Measurements from ENCODE around the gene IGFBP2. TPM values are rescaled to one million over a fixed set of nuclear protein-coding genes. Genes with fewer than 3 reads are reported as not detected.

The IGFBP2 gene
- polyA plus RNA-seq, 1 donor (not counting 4 experiments of a cell fraction or from before 2014, with no cell fraction given), result 10.2 TPM

GRCh38 chr2:216648105-216648504 is 14.9 kb downstream of the IGFBP2 start:
- no peak overlapping the region for H3K9ac ChIP-seq (ENCODE audit: control insufficient read depth, extremely low read depth, insufficient read depth, low read length)
- FAIRE-seq (no peak), DNase-seq (ENCODE audit: low read depth, low spot score) (no peak)
- no peak overlapping the region for H3K4me2 ChIP-seq (ENCODE audit: control insufficient read depth, extremely low read depth, insufficient read depth, low read depth, low read length)
- H3K27me3 ChIP-seq (ENCODE audit: control insufficient read depth, extremely low read depth, insufficient read depth, low read length), result no peaks in the 10 kb centered on the region
- no peaks in the 10 kb centered on the region for H3K9me3 ChIP-seq (ENCODE audit: control insufficient read depth, low read depth, low read length)
- no peak overlapping the region for H3K27ac ChIP-seq (ENCODE audit: control insufficient read depth, insufficient read depth, low read length)
- no peaks in the 10 kb centered on the region for H3K36me3 ChIP-seq (ENCODE audit: control insufficient read depth in 2 of 2, extremely low read depth in 1 of 2, insufficient read depth in 2 of 2, low read length in 2 of 2)
- dilution Hi-C loops (cut with MboI; ENCODE audit: extremely low pct_ligation_motif_present, low sequenced_read_pairs), result no loop called here
- no peak overlapping the region for H2AFZ ChIP-seq (ENCODE audit: control insufficient read depth, low read length)
- H3K4me3 ChIP-seq (ENCODE audit: control insufficient read depth in 2 of 3, extremely low read depth in 1 of 3, insufficient read depth in 2 of 3, low read depth in 1 of 3, low read length in 3 of 3), result no peak overlapping the region
- no peaks in the 10 kb centered on the region for H3K9me1 ChIP-seq (ENCODE audit: control insufficient read depth, extremely low read depth, insufficient read depth, low read length)
- no peaks in the 10 kb centered on the region for H4K20me1 ChIP-seq (ENCODE audit: control insufficient read depth, extremely low read depth, insufficient read depth, low read length)
- H3K79me2 ChIP-seq (ENCODE audit: control insufficient read depth, insufficient read depth, low read length), result no peaks in the 10 kb centered on the region
- H3K4me1 ChIP-seq (ENCODE audit: control insufficient read depth, extremely low read depth, insufficient read depth, low read length), result no peaks in the 10 kb centered on the region
- no peak for TF ChIP-seq EZH2 (IDR thresholded peaks at IDR 0.05; ENCODE audit: low read length)
- TF ChIP-seq CTCF (optimal IDR thresholded peaks at IDR 0.05 in 1 of 3, IDR thresholded peaks at IDR 0.05 in 1 of 3, conservative IDR thresholded peaks at IDR 0.05 in 1 of 3; ENCODE audit: extremely low read depth in 1 of 3, insufficient read depth in 2 of 3, low read length in 3 of 3), result no peak

- Histone ChIP-seq H3K79me2 (ENCODE audit: control insufficient read depth, insufficient read depth, low read length) (no peaks in the 10 kb centered on the region), H3K27ac (ENCODE audit: control insufficient read depth, insufficient read depth, low read length) (no peak overlapping the region), H3K9me3 (ENCODE audit: control insufficient read depth, low read depth, low read length) (no peaks in the 10 kb centered on the region), H2AFZ (ENCODE audit: control insufficient read depth, low read length) (no peak overlapping the region), H3K9ac (ENCODE audit: control insufficient read depth, extremely low read depth, insufficient read depth, low read length) (no peak overlapping the region), H3K4me2 (ENCODE audit: control insufficient read depth, extremely low read depth, insufficient read depth, low read depth, low read length) (no peak overlapping the region), H3K36me3 (ENCODE audit: control insufficient read depth in 2 of 2, extremely low read depth in 1 of 2, insufficient read depth in 2 of 2, low read length in 2 of 2) (no peaks in the 10 kb centered on the region), H3K27me3 (ENCODE audit: control insufficient read depth, extremely low read depth, insufficient read depth, low read length) (no peaks in the 10 kb centered on the region), H3K4me1 (ENCODE audit: control insufficient read depth, extremely low read depth, insufficient read depth, low read length) (no peaks in the 10 kb centered on the region), H4K20me1 (ENCODE audit: control insufficient read depth, extremely low read depth, insufficient read depth, low read length) (no peaks in the 10 kb centered on the region), H3K4me3 (ENCODE audit: control insufficient read depth in 2 of 3, extremely low read depth in 1 of 3, insufficient read depth in 2 of 3, low read depth in 1 of 3, low read length in 3 of 3) (no peak overlapping the region), H3K9me1 (ENCODE audit: control insufficient read depth, extremely low read depth, insufficient read depth, low read length) (no peaks in the 10 kb centered on the region)
- dilution Hi-C loops (cut with MboI; ENCODE audit: extremely low pct_ligation_motif_present, low sequenced_read_pairs), result no loop called here
- DNase-seq (ENCODE audit: low read depth, low spot score) (no peak), FAIRE-seq (no peak)
- TF ChIP-seq CTCF (optimal IDR thresholded peaks at IDR 0.05 in 1 of 3, IDR thresholded peaks at IDR 0.05 in 1 of 3, conservative IDR thresholded peaks at IDR 0.05 in 1 of 3; ENCODE audit: extremely low read depth in 1 of 3, insufficient read depth in 2 of 3, low read length in 3 of 3), result no peak
- TF ChIP-seq EZH2 (IDR thresholded peaks at IDR 0.05; ENCODE audit: low read length), result no peak
These were observed 16.4 kb downstream of the IGFBP2 start for GRCh38 chr2:216649574-216649973.

All from keratinocyte (primary cell).